Mesodermal cell (in vitro differentiated cells): ENCODE results near the gene GPRC5B.
A peak's percentile ranks its signal among the peaks of the same experiment; 100 is the strongest.

Experiments used
- H3K27ac ChIP-seq: 2 replicates; pipeline ENCODE4 v1.7.0; 2013; ENCODE audit warnings: mild to moderate bottlenecking, low read depth, low read length, moderate library complexity; ENCODE audit not compliant: severe bottlenecking
- H3K36me3 ChIP-seq: 2 replicates; pipeline ENCODE4 v1.7.1; 2013; ENCODE audit warnings: mild to moderate bottlenecking, low read length, moderate library complexity; ENCODE audit not compliant: control insufficient read depth, insufficient read depth
- H3K4me1 ChIP-seq: one replicate; pipeline ENCODE4 v1.7.1; 2013; ENCODE audit warnings: mild to moderate bottlenecking, low read length; ENCODE audit not compliant: insufficient read depth, control insufficient read depth, poor library complexity, severe bottlenecking
- H3K4me3 ChIP-seq: 2 replicates; pipeline ENCODE4 v1.7.0; 2013; ENCODE audit warnings: low read length, control low read depth, mild to moderate bottlenecking; ENCODE audit not compliant: insufficient read depth, poor library complexity, severe bottlenecking; ENCODE audit errors: extremely low read depth
- H3K9me3 ChIP-seq: 2 replicates; pipeline ENCODE4 v1.7.1; 2013; ENCODE audit warnings: mild to moderate bottlenecking, low read length, moderate library complexity; ENCODE audit not compliant: control insufficient read depth
- WGBS, 2 experiments: methylation state at CpG; one replicate each; pipeline ENCODE4 v1.1.5; 2013; ENCODE audit warnings: missing lambda C conversion rate in 2 of 2; ENCODE audit not compliant: insufficient coverage in 2 of 2; 5-methylcytosine and 5-hydroxymethylcytosine counted together

Gene GPRC5B

DNA sequence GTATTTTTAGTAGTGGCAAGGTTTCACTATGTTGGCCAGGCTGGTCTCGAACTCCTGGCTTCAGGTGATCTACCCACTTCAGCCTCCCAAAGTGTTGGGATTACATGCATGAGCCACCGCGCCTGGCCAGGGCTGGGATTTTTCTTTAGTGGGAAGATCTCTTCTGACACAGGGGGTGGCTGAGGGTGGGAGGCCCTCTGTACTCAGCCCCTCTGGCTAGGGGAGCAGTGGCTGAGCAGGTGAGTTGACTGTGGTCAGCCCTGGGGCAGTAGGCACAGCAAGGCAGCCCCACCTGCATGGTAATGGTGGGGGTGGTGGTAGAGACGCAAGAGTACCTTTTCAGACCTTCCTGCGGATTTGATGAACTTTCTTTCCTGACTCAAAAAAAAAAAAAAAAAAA is 12.3 kb upstream of the GPRC5B start:
- H3K36me3 ChIP-seq: no peaks in the 10 kb centered on the region
- no peaks in the 10 kb centered on the region for H3K9me3 ChIP-seq
- no peak overlapping the region for H3K27ac ChIP-seq
- H3K4me1 ChIP-seq: no peaks in the 10 kb centered on the region
- no peak overlapping the region for H3K4me3 ChIP-seq
- WGBS, 2 experiments: 71 to 88% methylated on average over 1 to 3 of the region's 5 CpGs

DNA sequence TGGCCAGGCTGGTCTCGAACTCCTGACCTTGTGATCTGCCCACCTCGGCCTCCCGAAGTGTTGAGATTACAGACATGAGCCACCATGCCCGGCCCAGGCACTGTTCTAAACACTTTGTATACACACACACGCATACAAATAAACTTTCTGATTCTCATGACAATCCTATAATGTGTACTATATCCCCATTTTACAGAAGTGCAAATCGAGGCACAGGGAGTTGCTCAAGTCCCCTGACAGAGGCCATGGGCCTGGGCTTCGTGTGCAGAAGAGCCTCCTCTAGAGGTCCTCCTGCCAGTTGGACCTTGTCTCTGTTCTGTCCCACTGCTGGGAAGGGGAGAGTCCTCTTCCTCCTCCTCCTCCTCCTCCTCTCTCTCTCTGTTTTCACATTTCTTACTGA is 9.9 kb upstream of the GPRC5B start:
- Histone ChIP-seq H3K4me1 (no peaks in the 10 kb centered on the region), H3K36me3 (no peaks in the 10 kb centered on the region), H3K4me3 (no peak overlapping the region), H3K27ac (no peak overlapping the region), H3K9me3 (no peaks in the 10 kb centered on the region)
- 90 to 93% methylated on average over 6 to 7 of the region's 7 CpGs for WGBS, 2 experiments

GRCh38 chr16:19892902-19893301 is 8.3 kb upstream of the GPRC5B start:
- Histone ChIP-seq H3K36me3 (no peaks in the 10 kb centered on the region), H3K9me3 (no peaks in the 10 kb centered on the region), H3K4me3 (no peak overlapping the region), H3K27ac (no peak overlapping the region), H3K4me1 (no peaks in the 10 kb centered on the region)
- WGBS, 2 experiments: 89 to 93% methylated on average over 9 to 10 of the region's 12 CpGs

DNA sequence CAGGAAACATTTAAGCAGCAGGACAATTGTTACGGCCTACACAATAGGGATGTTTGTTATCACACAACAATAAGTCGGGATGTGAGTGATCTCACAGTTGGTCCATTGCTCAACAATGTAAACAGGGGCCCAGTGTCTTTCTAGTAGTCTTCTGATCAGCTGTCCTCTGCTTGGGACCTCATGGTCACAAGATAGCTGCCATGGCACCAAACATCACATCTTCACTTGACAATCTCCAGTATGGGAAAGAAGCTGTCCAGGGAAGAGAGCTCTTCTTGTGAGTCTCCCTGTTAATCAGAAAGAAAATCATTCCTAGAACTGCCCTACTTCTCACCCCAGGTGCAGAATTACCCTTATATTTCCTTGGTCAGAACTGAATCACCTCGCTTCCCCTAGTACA is 6.3 kb upstream of the GPRC5B start:
- H3K4me1 ChIP-seq: no peaks in the 10 kb centered on the region
- H3K36me3 ChIP-seq: no peaks in the 10 kb centered on the region
- no peaks in the 10 kb centered on the region for H3K9me3 ChIP-seq
- 88 to 92% methylated on average over 2 of the region's 3 CpGs for WGBS, 2 experiments
- no peak overlapping the region for H3K27ac ChIP-seq
- H3K4me3 ChIP-seq: no peak overlapping the region

- Histone ChIP-seq H3K4me1 (no peaks in the 10 kb centered on the region), H3K9me3 (no peaks in the 10 kb centered on the region), H3K36me3 (no peaks in the 10 kb centered on the region), H3K4me3 (no peak overlapping the region), H3K27ac (no peak overlapping the region)
- 80 to 100% methylated on average over 2 of the region's 3 CpGs for WGBS, 2 experiments
These were observed 4.2 kb upstream of the GPRC5B start for GRCh38 chr16:19888834-19889233.

DNA sequence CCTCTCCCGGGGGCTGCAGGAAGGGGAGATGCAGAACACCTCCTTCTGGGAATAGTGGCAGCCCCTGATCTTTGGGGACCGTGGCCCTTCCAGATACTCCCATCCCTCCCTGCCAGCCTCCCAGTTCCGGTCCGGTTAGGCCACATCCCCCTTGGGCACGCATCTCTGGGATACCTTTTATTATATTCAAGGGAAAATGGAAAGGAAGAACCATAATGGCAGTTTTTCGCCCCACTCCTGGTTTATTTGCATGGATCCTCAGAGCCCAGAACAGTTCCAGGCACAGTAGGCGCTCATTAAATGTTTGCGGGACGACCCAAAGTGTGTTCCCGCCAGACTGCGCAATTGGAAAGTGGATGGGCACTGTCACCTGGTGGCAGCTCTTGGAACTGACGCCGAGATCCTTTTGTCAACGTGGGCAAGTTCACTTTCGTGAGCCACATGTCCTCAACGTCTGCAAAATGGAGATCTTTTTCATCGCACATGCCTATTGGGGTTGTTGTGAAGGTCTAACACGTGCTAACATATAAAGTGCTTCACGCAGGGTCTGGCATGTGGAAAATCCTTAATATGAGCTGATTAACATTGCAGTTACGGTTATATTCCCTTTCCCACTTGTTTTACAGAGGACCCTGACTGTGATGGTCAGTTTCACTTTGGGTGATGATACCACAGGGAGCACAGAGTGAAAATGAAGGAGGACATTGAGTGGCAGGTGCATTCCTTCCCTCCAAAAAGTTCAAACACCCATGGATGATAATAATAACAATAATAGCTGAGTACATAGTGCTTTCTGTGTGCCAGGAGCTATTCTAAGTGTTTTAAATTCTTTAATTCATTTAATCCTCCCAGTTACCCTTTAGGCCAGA is 1.7 kb upstream of the GPRC5B start:
- H3K9me3 ChIP-seq: no peaks in the 10 kb centered on the region
- H3K27ac ChIP-seq: no peak overlapping the region
- 9 to 12% methylated on average over 15 of the region's 20 CpGs for WGBS, 2 experiments
- H3K36me3 ChIP-seq: no peaks in the 10 kb centered on the region
- peaks cover 3% of the 10 kb centered on the region for H3K4me1 ChIP-seq
- H3K4me3 ChIP-seq: no peak overlapping the region

DNA sequence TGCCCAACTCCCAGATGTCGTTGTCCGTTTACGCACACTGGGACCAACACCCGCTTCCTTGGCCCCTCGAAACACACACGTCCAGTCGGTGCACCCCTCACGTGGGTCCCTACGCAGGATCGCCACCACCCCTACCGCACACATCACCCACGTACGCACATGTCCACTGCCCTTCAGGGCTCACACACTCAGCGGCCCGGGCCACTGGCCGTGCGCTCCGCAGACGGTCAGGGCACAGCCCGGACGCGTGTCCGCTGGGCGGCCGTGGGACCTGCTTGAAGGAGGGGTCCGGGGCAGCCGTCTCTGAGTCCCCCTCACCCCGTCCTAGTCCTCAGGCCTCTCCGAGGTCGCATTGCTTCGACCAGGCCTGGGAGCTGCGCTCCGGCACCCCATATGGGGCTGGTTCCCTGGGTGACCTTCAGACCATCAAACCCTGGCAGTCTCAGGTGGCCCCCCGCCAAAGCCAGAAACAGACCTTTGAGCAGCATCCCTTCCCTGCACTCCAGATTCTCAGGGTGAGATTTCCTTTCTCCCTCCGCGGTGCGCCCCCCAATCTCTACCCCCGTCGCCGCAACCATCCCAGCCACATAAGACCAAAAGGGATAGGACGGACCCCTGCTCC is 914 bp upstream of the GPRC5B start:
- Histone ChIP-seq H3K4me3 (no peak overlapping the region), H3K27ac (no peak overlapping the region)
- 93 to 94% methylated on average over 31 to 37 of the region's 41 CpGs for WGBS, 2 experiments

DNA sequence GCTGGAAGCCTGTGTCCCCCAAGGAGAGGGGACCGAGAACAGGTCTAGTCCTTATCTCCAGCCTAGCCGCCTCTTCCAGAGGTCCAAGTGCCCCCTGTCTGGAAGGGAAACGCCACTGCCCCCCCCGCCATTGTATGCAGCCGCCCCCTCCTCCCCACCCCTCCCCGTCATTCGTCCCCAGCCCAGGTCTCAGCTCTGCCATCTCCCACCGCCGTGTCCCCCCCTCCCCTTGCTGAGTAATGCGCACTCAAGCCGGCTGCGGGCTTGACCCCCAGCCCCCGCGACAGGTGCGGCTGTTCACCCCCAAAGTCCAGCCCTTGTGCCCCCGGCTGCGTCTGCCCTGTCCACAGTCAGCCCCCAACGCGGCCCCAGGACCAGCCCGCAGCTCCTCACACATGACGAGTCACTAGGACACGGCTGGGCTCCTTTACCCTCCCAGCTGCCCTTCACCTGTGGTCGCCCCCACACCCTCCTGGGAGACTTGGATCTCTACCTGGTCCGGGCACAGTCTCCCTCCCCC is 622 bp downstream of the GPRC5B start:
- Histone ChIP-seq H3K9me3 (no peaks in the 10 kb centered on the region), H3K4me3 (peak overlapping the region; percentile 59), H3K27ac (no peak overlapping the region), H3K36me3 (no peaks in the 10 kb centered on the region), H3K4me1 (peaks cover 3% of the 10 kb centered on the region)
- 0 to 2% methylated on average over 7 to 17 of the region's 24 CpGs for WGBS, 2 experiments

More for the DNA sequence above, 914 bp upstream of the GPRC5B start:
- peaks cover 3% of the 10 kb centered on the region for H3K4me1 ChIP-seq
- H3K36me3 ChIP-seq: no peaks in the 10 kb centered on the region
- no peaks in the 10 kb centered on the region for H3K9me3 ChIP-seq

GRCh38 chr16:19883296-19883965 is 1.2 kb downstream of the GPRC5B start:
- peak overlapping the region; percentile 59 for H3K4me3 ChIP-seq
- H3K27ac ChIP-seq: peak overlapping the region; percentile 45
- no peaks in the 10 kb centered on the region for H3K36me3 ChIP-seq
- 0 to 1% methylated on average over 22 to 30 of the region's 35 CpGs for WGBS, 2 experiments
- H3K9me3 ChIP-seq: no peaks in the 10 kb centered on the region
- H3K4me1 ChIP-seq: peaks cover 3% of the 10 kb centered on the region

- H3K27ac ChIP-seq: no peak overlapping the region
- 12 to 14% methylated on average over 2 of the region's 3 CpGs for WGBS, 2 experiments
- no peaks in the 10 kb centered on the region for H3K9me3 ChIP-seq
These were observed 2.0 kb downstream of the GPRC5B start for GRCh38 chr16:19882646-19883045.

More at GRCh38 chr16:19882646-19883045, 2.0 kb downstream of the GPRC5B start:
- Histone ChIP-seq H3K36me3 (no peaks in the 10 kb centered on the region), H3K4me3 (peak overlapping the region; percentile 59), H3K4me1 (peaks cover 3% of the 10 kb centered on the region)
